K562 (cell line): ENCODE data around the gene OSBP2. TPM values are rescaled to one million over a fixed set of nuclear protein-coding genes. Genes with fewer than 3 reads are reported as not detected.

Experiments
- ATAC-seq: fragments of 200-7000 bp; cut with Tn5 transposase; 3 replicates; pipeline ENCODE4 v1.9.1; 2020; ENCODE audit warnings: moderate library complexity
- BruUV-seq: library from RNA; stranded (reverse); fragments of 400-500 nt; replicated peaks from 2 replicates; lab custom pipeline; 2021; lab: Mats Ljungman, UMichigan
- CTCF ChIA-PET: fragments of 300-600 bp; formaldehyde crosslinking; extraction: SDS; loops from one replicate; lab custom pipeline; 2021; ENCODE audit warnings: low intra/inter-chr PET ratio; lab: Yijun Ruan, JAX
- POLR2A ChIA-PET: fragments of 300-600, 350-650 bp; sonication (Branson Sonifier 250); formaldehyde crosslinking; extraction: SDS; loops from one replicate; lab custom pipeline; 2021; ENCODE audit warnings: antibody characterized with exemption, inconsistent platforms; lab: Yijun Ruan, JAX
- DNase-seq, 4 experiments: peaks; one replicate each; pipeline versions ENCODE4 v3.0.0 to v3.0.0-alpha.2; 2011 to 2018; ENCODE audit warnings: low spot score in 3 of 4, mixed read lengths in 3 of 4; ENCODE audit errors: extremely low read depth in 1 of 4
- FAIRE-seq: peaks from 2 replicates; lab custom pipeline; 2011; peaks lifted over from hg19 to GRCh38; lab: Jason Lieb, UNC
- H2AFZ ChIP-seq: 2 replicates; pipeline ENCODE4 v1.6.0; 2011; ENCODE audit warnings: low read depth, low read length, control low read depth, inconsistent platforms
- H3K27ac ChIP-seq: fragments of 200-600 bp; 3 replicates; pipeline ENCODE4 v1.8.0; 2011; ENCODE audit warnings: low read depth, mild to moderate bottlenecking, control low read depth, inconsistent platforms, low read length, moderate library complexity, mixed read lengths; ENCODE audit errors: extremely low read depth
- H3K27me3 ChIP-seq, 2 experiments: fragments of 300-600 bp in 1 of 2; 2 replicates in 1 of 2; 3 replicates in 1 of 2; pipeline versions ENCODE4 v1.6.0 to v1.8.0; 2011; ENCODE audit warnings: inconsistent platforms in 2 of 2, low read length in 2 of 2, mild to moderate bottlenecking in 1 of 2, mixed read lengths in 1 of 2, moderate library complexity in 1 of 2; ENCODE audit not compliant: control insufficient read depth in 2 of 2, insufficient read depth in 2 of 2
- H3K36me3 ChIP-seq: fragments of 300-600 bp; 3 replicates; pipeline ENCODE4 v1.8.0; 2011; ENCODE audit warnings: mild to moderate bottlenecking, low read length, inconsistent platforms; ENCODE audit not compliant: control insufficient read depth, insufficient read depth
- H3K4me1 ChIP-seq, 2 experiments: fragments of 200-600 bp in 1 of 2; replicated peaks in 1 of 2; 2 replicates in 1 of 2; 3 replicates in 1 of 2; pipeline versions ENCODE4 v1.5.1 to v1.8.0; 2011; ENCODE audit warnings: inconsistent platforms in 2 of 2, low read length in 2 of 2, mild to moderate bottlenecking in 1 of 2, mixed read lengths in 1 of 2, moderate library complexity in 1 of 2; ENCODE audit not compliant: control insufficient read depth in 2 of 2, insufficient read depth in 2 of 2
- H3K4me2 ChIP-seq: 2 replicates; pipeline ENCODE4 v1.6.1; 2011; ENCODE audit warnings: low read length, control low read depth, inconsistent platforms, mixed read lengths; ENCODE audit not compliant: insufficient read depth
- H3K4me3 ChIP-seq: fragments of 200-600 bp; sonication (generic), shearing (Covaris generic); 2 replicates; pipeline ENCODE4 v1.5.1; 2016; ENCODE audit warnings: control low read depth, inconsistent platforms
- H3K79me2 ChIP-seq: fragments of 200-600 bp; 3 replicates; pipeline ENCODE4 v1.8.0; 2011; ENCODE audit warnings: low read length, inconsistent platforms; ENCODE audit not compliant: control insufficient read depth, insufficient read depth
- H3K9ac ChIP-seq, 2 experiments: 2 replicates each; pipeline versions ENCODE4 v1.6.0 to v1.6.1; 2011; ENCODE audit warnings: low read depth in 2 of 2, low read length in 2 of 2, control low read depth in 1 of 2, inconsistent platforms in 1 of 2, mild to moderate bottlenecking in 1 of 2, mixed read lengths in 1 of 2; ENCODE audit not compliant: insufficient read depth in 1 of 2
- H3K9me1 ChIP-seq: one replicate; pipeline ENCODE4 v1.6.0; 2011; ENCODE audit warnings: inconsistent platforms, mild to moderate bottlenecking, low read length, moderate library complexity; ENCODE audit not compliant: control insufficient read depth, insufficient read depth
- H3K9me3 ChIP-seq: replicated peaks from 2 replicates; pipeline ENCODE4 v1.5.1; 2011; ENCODE audit warnings: low read depth, low read length, inconsistent platforms; ENCODE audit not compliant: control insufficient read depth, insufficient read depth
- H4K20me1 ChIP-seq: replicated peaks from 2 replicates; pipeline ENCODE4 v1.6.1; 2011; ENCODE audit warnings: low read length, inconsistent platforms, mixed read lengths; ENCODE audit not compliant: control insufficient read depth, insufficient read depth
- ADNP ChIP-seq: fragments of 200-800 bp; sonication (Bioruptor generic); IDR thresholded peaks from 2 replicates; pipeline ENCODE4 v1.6.1; 2016; ENCODE audit warnings: missing genetic modification characterization, missing compliant biosample characterization
- HDAC8 ChIP-seq: fragments of 450-650 bp; IDR thresholded peaks from 2 replicates; pipeline ENCODE4 v1.6.1; 2016; ENCODE audit warnings: mild to moderate bottlenecking, missing genetic modification characterization, moderate library complexity, missing compliant biosample characterization
- MAFK ChIP-seq: IDR thresholded peaks from 2 replicates; pipeline ENCODE4 v1.6.1; 2011; ENCODE audit warnings: low read length, improper control_type of control experiment
- PHB ChIP-seq: fragments of 250-450 bp; sonication (Bioruptor Pico); IDR thresholded peaks from 2 replicates; pipeline ENCODE4 v1.5.0; 2021
- POLR2AphosphoS5 ChIP-seq: IDR thresholded peaks from 2 replicates; pipeline ENCODE4 v1.6.1; 2011; ENCODE audit warnings: mild to moderate bottlenecking, low read depth, low read length, moderate library complexity; ENCODE audit not compliant: control insufficient read depth, insufficient read depth
- RNF2 ChIP-seq: sonication (generic); IDR thresholded peaks from 2 replicates; pipeline ENCODE4 v1.6.1; 2016
- ZNF143 ChIP-seq: sonication (generic); formaldehyde crosslinking; IDR thresholded peaks from 2 replicates; pipeline ENCODE4 v1.9.0; 2022; ENCODE audit warnings: mild to moderate bottlenecking, missing genetic modification reagents
- ZNF644 ChIP-seq: fragments of 200-800 bp; sonication (Bioruptor generic); IDR thresholded peaks from 2 replicates; pipeline ENCODE4 v1.6.1; 2016; ENCODE audit warnings: low read depth, missing genetic modification characterization, missing compliant biosample characterization
- WGBS: fragments of 100-300 bp; shearing (Covaris generic); methylation state at CpG from one replicate; pipeline ENCODE4 v1.1.6; 2016; ENCODE audit warnings: low coverage, mixed read lengths; ENCODE audit not compliant: insufficient coverage; ENCODE audit errors: missing lambda C conversion rate; 5-methylcytosine and 5-hydroxymethylcytosine counted together
- in situ Hi-C: fragments of 300-500 bp; cut with MboI; formaldehyde crosslinking; loops from 4 replicates; pipeline ENCODE4 v1.15.0; 2018; ENCODE audit warnings: inconsistent platforms, mixed read lengths
- intact Hi-C: fragments of 100-400 bp; cut with micrococcal nuclease; formaldehyde crosslinking; loops from 2 replicates; pipeline ENCODE4 v1.14.2; 2022
- polyA plus RNA-seq, 8 experiments: library from polyadenylated mRNA; depleted of rRNA in 4 of 8; stranded (reverse) in 5 of 8; unstranded in 3 of 8; fragments of >200 nt; fragmentation: Nextera tagmentation in 2 of 8; fragmentation: Illumina TruSeq in 1 of 8; extraction: Ambion mirVana in 2 of 8; extraction: Trizol in 1 of 8; gene quantifications; 2 replicates each; pipeline versions ENCODE4 v1.2.1 to v1.2.3, GENCODE V29; 2011 to 2014; ENCODE audit warnings: inconsistent platforms in 1 of 8, missing spikeins in 1 of 8
- total RNA-seq, 7 experiments: library from RNA; depleted of rRNA in 6 of 7; stranded (reverse); fragments of >200 nt in 6 of 7; fragmentation: Illumina TruSeq in 2 of 7; extraction: Trizol in 2 of 7; gene quantifications; 2 replicates each; pipeline versions ENCODE4 v1.2.1 to v1.2.3, GENCODE V29; 2011 to 2021; ENCODE audit warnings: low replicate concordance in 1 of 7
- TF ChIP-seq, protein P1 (sequence below): conservative IDR thresholded peaks from 2 replicates; pipeline ENCODE4 v1.6.1; 2011; ENCODE audit warnings: low read depth, mild to moderate bottlenecking, low read length; ENCODE audit not compliant: control insufficient read depth
- TF ChIP-seq, protein P2 (sequence below): fragments of 200-800 bp; sonication (Bioruptor generic); IDR thresholded peaks from 2 replicates; pipeline ENCODE4 v1.6.1; 2017; ENCODE audit warnings: missing genetic modification characterization, missing compliant biosample characterization
- TF ChIP-seq, protein P3 (sequence below): fragments of 450-650 bp; IDR thresholded peaks from 2 replicates; pipeline ENCODE4 v1.6.1; 2016; ENCODE audit warnings: low read depth

Gene OSBP2
- total and polyA plus RNA-seq, 9 of the 15 experiments (the other 6 are each of a cell fraction or from before 2014, with no cell fraction given) = 0.52 to 29.5 (median 21.6) TPM

DNA sequence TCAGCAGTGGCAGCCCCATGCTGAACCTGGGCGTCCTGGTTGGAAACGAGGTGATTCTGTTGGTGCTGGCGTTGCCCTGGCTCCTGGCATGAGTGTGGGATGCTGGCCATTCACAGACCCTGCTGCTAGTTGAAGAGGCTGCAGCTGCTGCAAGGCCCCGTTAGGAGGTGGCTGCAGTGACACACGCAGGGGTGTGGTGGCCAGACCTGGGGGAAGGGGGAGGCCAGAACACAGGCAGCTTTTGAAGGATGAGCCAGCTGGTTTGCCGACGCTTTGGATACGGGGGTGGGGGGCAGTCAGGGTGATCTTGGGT lies 196.7 kb downstream of the OSBP2 start:
- Histone ChIP-seq H3K36me3 (peaks cover 81% of the 10 kb centered on the region; the same call in 2 of the 3 replicates), H3K79me2 (no peaks in the 10 kb centered on the region), H3K27me3 (no peaks in the 10 kb centered on the region), H3K4me1 (peaks cover 0 to 12% of the 10 kb centered on the region in 2 experiments; a peak in 1 of 5 replicates), H3K9me1 (no peaks in the 10 kb centered on the region), H3K27ac (no peak overlapping the region), H3K4me3 (no peak overlapping the region), H4K20me1 (no peaks in the 10 kb centered on the region), H3K9ac (no peak overlapping the region), H3K4me2 (no peak overlapping the region), H2AFZ (no peak overlapping the region), H3K9me3 (no peaks in the 10 kb centered on the region)
- FAIRE-seq = no peak
- no peak for DNase-seq
- ChIA-PET POLR2A (interaction anchor here (1.4 kb wide), 1 partner anchor 10 kb away, joined by 4 read pairs; no protein-coding TSS in a partner anchor), CTCF (no interaction called here)
- intact Hi-C loops = no loop called here
- WGBS = 88% methylated on average over 4 of the region's 8 CpGs
- ATAC-seq = no peak
- BruUV-seq = no TSS peak
- in situ Hi-C loops = no loop called here
- no peak for TF ChIP-seq ZNF143
- TF ChIP-seq, protein P1, sequence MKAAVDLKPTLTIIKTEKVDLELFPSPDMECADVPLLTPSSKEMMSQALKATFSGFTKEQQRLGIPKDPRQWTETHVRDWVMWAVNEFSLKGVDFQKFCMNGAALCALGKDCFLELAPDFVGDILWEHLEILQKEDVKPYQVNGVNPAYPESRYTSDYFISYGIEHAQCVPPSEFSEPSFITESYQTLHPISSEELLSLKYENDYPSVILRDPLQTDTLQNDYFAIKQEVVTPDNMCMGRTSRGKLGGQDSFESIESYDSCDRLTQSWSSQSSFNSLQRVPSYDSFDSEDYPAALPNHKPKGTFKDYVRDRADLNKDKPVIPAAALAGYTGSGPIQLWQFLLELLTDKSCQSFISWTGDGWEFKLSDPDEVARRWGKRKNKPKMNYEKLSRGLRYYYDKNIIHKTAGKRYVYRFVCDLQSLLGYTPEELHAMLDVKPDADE = no peak
- TF ChIP-seq PHB (CRISPR knock-in tag) = no peak
- no peak for TF ChIP-seq MAFK
- TF ChIP-seq, protein P2, sequence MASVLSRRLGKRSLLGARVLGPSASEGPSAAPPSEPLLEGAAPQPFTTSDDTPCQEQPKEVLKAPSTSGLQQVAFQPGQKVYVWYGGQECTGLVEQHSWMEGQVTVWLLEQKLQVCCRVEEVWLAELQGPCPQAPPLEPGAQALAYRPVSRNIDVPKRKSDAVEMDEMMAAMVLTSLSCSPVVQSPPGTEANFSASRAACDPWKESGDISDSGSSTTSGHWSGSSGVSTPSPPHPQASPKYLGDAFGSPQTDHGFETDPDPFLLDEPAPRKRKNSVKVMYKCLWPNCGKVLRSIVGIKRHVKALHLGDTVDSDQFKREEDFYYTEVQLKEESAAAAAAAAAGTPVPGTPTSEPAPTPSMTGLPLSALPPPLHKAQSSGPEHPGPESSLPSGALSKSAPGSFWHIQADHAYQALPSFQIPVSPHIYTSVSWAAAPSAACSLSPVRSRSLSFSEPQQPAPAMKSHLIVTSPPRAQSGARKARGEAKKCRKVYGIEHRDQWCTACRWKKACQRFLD (CRISPR knock-in tag) = no peak
- TF ChIP-seq HDAC8 (tag) = no peak
- TF ChIP-seq RNF2 = no peak
- TF ChIP-seq, protein P3, sequence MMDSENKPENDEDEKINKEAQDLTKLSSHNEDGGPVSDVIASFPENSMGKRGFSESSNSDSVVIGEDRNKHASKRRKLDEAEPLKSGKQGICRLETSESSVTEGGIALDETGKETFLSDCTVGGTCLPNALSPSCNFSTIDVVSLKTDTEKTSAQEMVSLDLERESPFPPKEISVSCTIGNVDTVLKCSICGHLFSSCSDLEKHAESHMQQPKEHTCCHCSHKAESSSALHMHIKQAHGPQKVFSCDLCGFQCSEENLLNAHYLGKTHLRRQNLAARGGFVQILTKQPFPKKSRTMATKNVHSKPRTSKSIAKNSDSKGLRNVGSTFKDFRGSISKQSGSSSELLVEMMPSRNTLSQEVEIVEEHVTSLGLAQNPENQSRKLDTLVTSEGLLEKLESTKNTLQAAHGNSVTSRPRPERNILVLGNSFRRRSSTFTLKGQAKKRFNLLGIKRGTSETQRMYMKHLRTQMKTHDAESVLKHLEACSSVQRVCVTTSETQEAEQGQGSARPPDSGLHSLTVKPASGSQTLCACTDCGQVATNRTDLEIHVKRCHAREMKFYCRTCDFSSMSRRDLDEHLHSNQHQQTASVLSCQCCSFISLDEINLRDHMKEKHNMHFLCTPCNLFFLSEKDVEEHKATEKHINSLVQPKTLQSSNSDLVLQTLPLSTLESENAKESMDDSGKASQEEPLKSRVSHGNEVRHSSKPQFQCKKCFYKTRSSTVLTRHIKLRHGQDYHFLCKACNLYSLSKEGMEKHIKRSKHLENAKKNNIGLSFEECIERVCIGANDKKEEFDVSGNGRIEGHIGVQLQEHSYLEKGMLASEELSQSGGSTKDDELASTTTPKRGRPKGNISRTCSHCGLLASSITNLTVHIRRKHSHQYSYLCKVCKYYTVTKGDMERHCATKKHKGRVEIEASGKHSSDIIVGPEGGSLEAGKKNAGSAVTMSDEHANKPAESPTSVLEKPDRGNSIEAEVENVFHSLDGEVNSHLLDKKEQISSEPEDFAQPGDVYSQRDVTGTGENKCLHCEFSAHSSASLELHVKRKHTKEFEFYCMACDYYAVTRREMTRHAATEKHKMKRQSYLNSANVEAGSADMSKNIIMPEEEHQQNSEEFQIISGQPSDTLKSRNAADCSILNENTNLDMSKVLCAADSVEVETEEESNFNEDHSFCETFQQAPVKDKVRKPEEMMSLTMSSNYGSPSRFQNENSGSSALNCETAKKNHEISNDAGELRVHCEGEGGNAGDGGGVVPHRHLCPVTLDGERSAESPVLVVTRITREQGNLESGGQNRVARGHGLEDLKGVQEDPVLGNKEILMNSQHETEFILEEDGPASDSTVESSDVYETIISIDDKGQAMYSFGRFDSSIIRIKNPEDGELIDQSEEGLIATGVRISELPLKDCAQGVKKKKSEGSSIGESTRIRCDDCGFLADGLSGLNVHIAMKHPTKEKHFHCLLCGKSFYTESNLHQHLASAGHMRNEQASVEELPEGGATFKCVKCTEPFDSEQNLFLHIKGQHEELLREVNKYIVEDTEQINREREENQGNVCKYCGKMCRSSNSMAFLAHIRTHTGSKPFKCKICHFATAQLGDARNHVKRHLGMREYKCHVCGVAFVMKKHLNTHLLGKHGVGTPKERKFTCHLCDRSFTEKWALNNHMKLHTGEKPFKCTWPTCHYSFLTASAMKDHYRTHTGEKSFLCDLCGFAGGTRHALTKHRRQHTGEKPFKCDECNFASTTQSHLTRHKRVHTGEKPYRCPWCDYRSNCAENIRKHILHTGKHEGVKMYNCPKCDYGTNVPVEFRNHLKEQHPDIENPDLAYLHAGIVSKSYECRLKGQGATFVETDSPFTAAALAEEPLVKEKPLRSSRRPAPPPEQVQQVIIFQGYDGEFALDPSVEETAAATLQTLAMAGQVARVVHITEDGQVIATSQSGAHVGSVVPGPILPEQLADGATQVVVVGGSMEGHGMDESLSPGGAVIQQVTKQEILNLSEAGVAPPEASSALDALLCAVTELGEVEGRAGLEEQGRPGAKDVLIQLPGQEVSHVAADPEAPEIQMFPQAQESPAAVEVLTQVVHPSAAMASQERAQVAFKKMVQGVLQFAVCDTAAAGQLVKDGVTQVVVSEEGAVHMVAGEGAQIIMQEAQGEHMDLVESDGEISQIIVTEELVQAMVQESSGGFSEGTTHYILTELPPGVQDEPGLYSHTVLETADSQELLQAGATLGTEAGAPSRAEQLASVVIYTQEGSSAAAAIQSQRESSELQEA = no peak
- no peak for TF ChIP-seq POLR2AphosphoS5
- TF ChIP-seq ZNF644 (tag) = no peak
- no peak for TF ChIP-seq ADNP
